Aorta (tissue), 5 donors: ENCODE measurements around the gene ADCY5. TPM values are rescaled to one million over a fixed set of nuclear protein-coding genes. Genes with fewer than 3 reads are reported as not detected.

ENCODE experiments used
- ATAC-seq: fragments of 200-7000 bp; cut with Tn5 transposase; one replicate; pipeline ENCODE4 v1.9.1; 2022; ENCODE audit warnings: moderate library complexity; ENCODE audit not compliant: low FRiP score
- DNase-seq, 2 donors: peaks; one replicate each; pipeline ENCODE4 v3.0.0-alpha.2; 2020
- H3K27ac ChIP-seq, 2 donors: one replicate each; pipeline ENCODE4 v1.5.1; 2013; ENCODE audit warnings: low read length in 2 of 2, mild to moderate bottlenecking in 2 of 2, moderate library complexity in 2 of 2, control low read depth in 1 of 2, inconsistent platforms in 1 of 2, low read depth in 1 of 2
- H3K27me3 ChIP-seq, 2 donors: one replicate each; pipeline ENCODE4 v1.6.1; 2013; ENCODE audit warnings: control low read depth in 1 of 2, low read length in 1 of 2, mild to moderate bottlenecking in 1 of 2, moderate library complexity in 1 of 2; ENCODE audit not compliant: insufficient read depth in 2 of 2, control insufficient read depth in 1 of 2
- H3K36me3 ChIP-seq, 2 donors: one replicate each; pipeline ENCODE4 v1.6.1; 2013; ENCODE audit warnings: control low read depth in 1 of 2, low read length in 1 of 2, mild to moderate bottlenecking in 1 of 2; ENCODE audit not compliant: insufficient read depth in 2 of 2, control insufficient read depth in 1 of 2
- H3K4me1 ChIP-seq, 2 donors: one replicate each; pipeline ENCODE4 v1.6.1; 2013; ENCODE audit warnings: low read length in 2 of 2, control low read depth in 1 of 2, mild to moderate bottlenecking in 1 of 2, moderate library complexity in 1 of 2; ENCODE audit not compliant: insufficient read depth in 2 of 2, control insufficient read depth in 1 of 2
- H3K4me3 ChIP-seq, 2 donors: one replicate each; pipeline ENCODE4 v1.5.1; 2013; ENCODE audit warnings: low read length in 2 of 2, control low read depth in 1 of 2, mild to moderate bottlenecking in 1 of 2
- H3K9me3 ChIP-seq: one replicate; pipeline ENCODE4 v1.6.1; 2013; ENCODE audit warnings: mild to moderate bottlenecking, low read length; ENCODE audit not compliant: control insufficient read depth
- WGBS, 2 donors: extraction: QIAGEN DNeasy Blood & Tissue Kit; methylation state at CpG; one replicate each; pipeline ENCODE4 v1.1.7; 2013; 5-methylcytosine and 5-hydroxymethylcytosine counted together
- intact Hi-C, 2 donors: fragments of 100-400 bp; cut with DNase I; formaldehyde crosslinking; loops; one replicate each; pipeline versions ENCODE4 v1.14.2 to v1.15.0; 2022
- polyA plus RNA-seq, 2 donors: library from polyadenylated mRNA; stranded (reverse); fragments of 200-250 nt; gene quantifications; one replicate each; pipeline ENCODE4 v1.2.3, GENCODE V29; 2013
- total RNA-seq, 2 donors: library from RNA; stranded (reverse); fragmentation: NEBNext Ultra II Directional; extraction: Animal tissue kit (Norgen Biotek cat#: 25700); gene quantifications; one replicate each; pipeline ENCODE4 v1.2.1, GENCODE V29; 2021
- donor health status: healthy with polysubstance abuse.
- donor health status: Bipolar disorder and iron deficiency.
- donor health status: DM: no; HTN: no; CAD: no.
- donor health status: DM: no; HTN: no; CAD: no.
- donor health status: DM: yes; HTN: yes; CAD: no.

Gene ADCY5
- total and polyA plus RNA-seq, 4 donors = 6.6 to 72.7 (median 40.9) TPM

- H3K27me3 ChIP-seq = no peaks in the 10 kb centered on the region
- peak overlapping the region; percentile 56 to 87 for H3K27ac ChIP-seq
- no peak for ATAC-seq
- no peak overlapping the region for H3K4me3 ChIP-seq
- no peaks in the 10 kb centered on the region for H3K36me3 ChIP-seq
- H3K9me3 ChIP-seq = no peaks in the 10 kb centered on the region
- WGBS, 2 donors = 27 to 40% methylated on average over 8 of the region's 8 CpGs
- intact Hi-C loops = loop anchor here in 1 of 2 donors (10.0 kb wide), 1 partner anchor 66 kb away; no protein-coding TSS in a partner anchor
- peak in 1 of 2 donors; percentile 41 for DNase-seq
- peaks cover 3 to 14% of the 10 kb centered on the region in 2 donors for H3K4me1 ChIP-seq
These were observed 28.4 kb downstream of the ADCY5 start for GRCh38 chr3:123420416-123420968.

- H3K36me3 ChIP-seq = no peaks in the 10 kb centered on the region
- WGBS, 2 donors = 27 to 33% methylated on average over 7 of the region's 7 CpGs
- peak overlapping the region; percentile 56 to 87 for H3K27ac ChIP-seq
- peak; percentile 84 to 93 for DNase-seq
- ATAC-seq = peak; percentile 42
- intact Hi-C loops = loop anchor here in 1 of 2 donors (10.0 kb wide), 1 partner anchor 65 kb away; no protein-coding TSS in a partner anchor
- H3K4me3 ChIP-seq = no peak overlapping the region
- no peaks in the 10 kb centered on the region for H3K9me3 ChIP-seq
- H3K4me1 ChIP-seq = peaks cover 2 to 14% of the 10 kb centered on the region in 2 donors
- no peaks in the 10 kb centered on the region for H3K27me3 ChIP-seq
These were observed 29.0 kb downstream of the ADCY5 start for GRCh38 chr3:123419850-123420297.

GRCh38 chr3:123419181-123419849, 29.6 kb downstream of the ADCY5 start:
- H3K27me3 ChIP-seq = no peaks in the 10 kb centered on the region
- DNase-seq (peak in 1 of 2 donors; percentile 25), ATAC-seq (no peak)
- 48 to 55% methylated on average over 20 of the region's 20 CpGs for WGBS, 2 donors
- no peaks in the 10 kb centered on the region for H3K36me3 ChIP-seq
- intact Hi-C loops = no loop called here
- no peak overlapping the region for H3K4me3 ChIP-seq
- H3K9me3 ChIP-seq = no peaks in the 10 kb centered on the region
- H3K4me1 ChIP-seq = peaks cover 1 to 14% of the 10 kb centered on the region in 2 donors
- H3K27ac ChIP-seq = peak overlapping the region; percentile 23 to 56

- H3K4me1 ChIP-seq = peaks cover 5 to 10% of the 10 kb centered on the region in 2 donors
- no peaks in the 10 kb centered on the region for H3K9me3 ChIP-seq
- no peak for DNase-seq
- no peak overlapping the region for H3K4me3 ChIP-seq
- intact Hi-C loops = no loop called here
- no peaks in the 10 kb centered on the region for H3K27me3 ChIP-seq
- H3K27ac ChIP-seq = peak overlapping the region in 1 of 2 donors; percentile 16
- no peak for ATAC-seq
- 84 to 89% methylated on average over 6 of the region's 6 CpGs for WGBS, 2 donors
- H3K36me3 ChIP-seq = no peaks in the 10 kb centered on the region
These were observed 32.2 kb downstream of the ADCY5 start for GRCh38 chr3:123416647-123417046.

- Histone ChIP-seq H3K4me3 (no peak overlapping the region), H3K4me1 (peaks cover 5 to 7% of the 10 kb centered on the region in 2 donors), H3K27me3 (no peaks in the 10 kb centered on the region), H3K9me3 (no peaks in the 10 kb centered on the region), H3K36me3 (no peaks in the 10 kb centered on the region), H3K27ac (no peak overlapping the region)
- no peak for ATAC-seq
- 77 to 84% methylated on average over 4 of the region's 4 CpGs for WGBS, 2 donors
- intact Hi-C loops = no loop called here
- DNase-seq = peak; percentile 7 to 17
These were observed 32.7 kb downstream of the ADCY5 start for GRCh38 chr3:123416173-123416572.

DNA sequence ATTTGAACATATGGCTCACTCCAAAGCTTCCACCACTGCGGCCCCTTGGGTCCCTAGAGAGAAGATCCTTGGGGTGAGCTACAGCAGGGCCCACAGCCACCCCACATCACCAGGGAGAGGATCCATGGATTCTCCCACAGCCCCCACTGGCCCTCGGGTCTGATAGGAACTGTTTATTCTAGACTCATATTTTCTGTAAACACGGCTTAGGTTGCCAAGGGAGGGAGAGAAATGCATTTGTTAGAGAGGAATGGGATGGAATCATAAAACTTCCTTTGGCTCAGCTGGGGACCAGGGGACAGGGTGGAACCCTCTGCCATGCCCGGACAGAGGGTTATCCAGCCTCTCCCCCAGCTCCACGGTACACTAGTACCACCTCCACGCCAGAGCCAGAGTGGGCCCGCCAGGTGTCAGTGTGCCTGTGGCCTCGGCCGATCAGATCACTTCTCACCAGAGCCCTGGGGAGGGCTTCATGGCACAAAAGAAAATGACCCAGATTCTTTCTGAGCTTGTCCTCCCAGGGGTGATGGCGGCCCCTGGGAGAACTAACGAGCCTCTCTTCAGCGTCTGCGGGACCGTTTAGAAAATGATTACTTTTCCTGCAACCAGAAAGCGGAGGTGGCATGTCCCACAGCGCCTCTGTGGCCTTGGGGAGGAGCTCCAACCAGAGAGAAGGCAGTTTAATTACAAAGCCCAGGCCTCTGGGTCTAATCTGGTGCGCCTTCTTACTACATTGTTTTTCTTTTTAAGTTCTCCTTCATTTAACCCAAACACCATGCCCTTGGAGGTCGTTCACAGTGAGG, 33.7 kb downstream of the ADCY5 start:
- Histone ChIP-seq H3K4me3 (no peak overlapping the region), H3K9me3 (no peaks in the 10 kb centered on the region), H3K27ac (no peak overlapping the region), H3K4me1 (peaks cover 5 to 7% of the 10 kb centered on the region in 2 donors), H3K27me3 (no peaks in the 10 kb centered on the region), H3K36me3 (no peaks in the 10 kb centered on the region)
- intact Hi-C loops = no loop called here
- DNase-seq = peak; percentile 15 to 55
- 73 to 77% methylated on average over 18 of the region's 18 CpGs for WGBS, 2 donors
- ATAC-seq = no peak

DNA sequence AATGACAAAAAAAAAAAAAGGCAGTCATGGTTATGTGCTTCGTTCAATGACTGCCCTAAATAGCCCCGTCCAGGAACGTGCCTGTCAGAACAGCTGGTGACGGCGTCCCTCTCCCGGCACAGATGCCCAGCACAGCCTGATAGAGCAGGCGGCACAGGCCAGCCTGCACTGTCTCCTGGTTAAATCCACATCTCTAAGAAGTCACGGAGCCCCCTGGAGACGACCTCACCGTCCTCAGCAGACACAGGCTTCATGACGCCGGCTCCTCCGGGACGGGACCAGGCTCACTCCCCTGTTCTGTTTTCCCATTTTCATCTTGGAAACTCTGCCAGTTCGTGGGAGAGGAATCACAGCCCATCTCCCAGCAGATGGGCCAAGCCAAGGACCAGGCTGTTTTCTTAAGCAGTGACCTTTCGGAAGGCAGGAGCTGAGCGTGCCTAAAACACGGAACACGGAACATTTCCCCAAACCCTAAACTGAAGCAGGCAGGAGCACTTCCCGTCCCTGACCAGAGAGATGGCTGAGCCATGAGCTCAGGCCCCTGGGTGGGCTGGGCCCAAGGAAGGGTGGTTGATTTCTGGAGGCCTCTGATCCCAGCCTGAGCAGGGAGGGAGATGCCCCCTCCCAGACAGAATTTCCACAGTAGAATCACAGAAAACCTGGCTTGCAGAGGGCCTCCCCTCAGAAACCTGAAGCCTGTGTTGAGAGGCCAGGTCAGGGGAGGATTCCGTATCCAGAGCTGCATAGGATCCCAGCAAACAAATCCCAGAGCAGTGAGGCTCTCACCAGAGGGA, 35.9 kb downstream of the ADCY5 start:
- no peak overlapping the region for H3K4me3 ChIP-seq
- ATAC-seq (peak; percentile 65), DNase-seq (peak; percentile 57 to 80)
- H3K27ac ChIP-seq = peak overlapping the region; percentile 32 to 72
- no peaks in the 10 kb centered on the region for H3K27me3 ChIP-seq
- intact Hi-C loops = no loop called here
- H3K36me3 ChIP-seq = no peaks in the 10 kb centered on the region
- H3K4me1 ChIP-seq = peaks cover 0 to 5% of the 10 kb centered on the region in 2 donors
- 7 to 15% methylated on average over 21 of the region's 21 CpGs for WGBS, 2 donors
- H3K9me3 ChIP-seq = no peaks in the 10 kb centered on the region

- DNase-seq = peak; percentile 25 to 43
- ATAC-seq = no peak
- 67 to 72% methylated on average over 9 of the region's 9 CpGs for WGBS, 2 donors
- H3K4me3 ChIP-seq = no peak overlapping the region
- H3K4me1 ChIP-seq = peaks cover 0 to 5% of the 10 kb centered on the region in 2 donors
- peak overlapping the region; percentile 1 to 23 for H3K27ac ChIP-seq
- intact Hi-C loops = no loop called here
- H3K27me3 ChIP-seq = no peaks in the 10 kb centered on the region
- H3K36me3 ChIP-seq = no peaks in the 10 kb centered on the region
- no peaks in the 10 kb centered on the region for H3K9me3 ChIP-seq
These were observed 36.8 kb downstream of the ADCY5 start for GRCh38 chr3:123412076-123412475.
